ENCODE data around the gene MYH14. TPM values are rescaled to one million over a fixed set of nuclear protein-coding genes. Genes with fewer than 3 reads are reported as not detected.

Gene MYH14
- total and polyA plus RNA-seq, 2 of the 4 experiments (the other 2 are of a cell fraction) = not detected

GRCh38 chr19:50318438-50318837, 115.0 kb downstream of the MYH14 start:
- TF ChIP-seq MAZ (IDR thresholded peaks at IDR 0.05; ENCODE audit: borderline replicate concordance, low read depth, low read length) = no peak
- TF ChIP-seq MXI1 (IDR thresholded peaks at IDR 0.05; ENCODE audit: borderline replicate concordance, low read depth, low read length) = no peak
- no peak for TF ChIP-seq CHD1 (IDR thresholded peaks at IDR 0.05; ENCODE audit: low read depth, low read length)
- TF ChIP-seq POLR2A (IDR thresholded peaks at IDR 0.05; ENCODE audit: low read depth, low read length) = no peak
- TF ChIP-seq MAFK (IDR thresholded peaks at IDR 0.05; ENCODE audit: low read depth, low read length) = no peak
- TF ChIP-seq CTCF (conservative IDR thresholded peaks at IDR 0.05; ENCODE audit: low read depth, low read length) = no peak
- TF ChIP-seq RCOR1 (IDR thresholded peaks at IDR 0.05; ENCODE audit: insufficient replicate concordance, low read length) = no peak
- TF ChIP-seq SMC3 (IDR thresholded peaks at IDR 0.05; ENCODE audit: low read depth, low read length) = no peak
- TF ChIP-seq BHLHE40 (IDR thresholded peaks at IDR 0.05; ENCODE audit: low read depth, low read length) = no peak
- no peak for TF ChIP-seq FOS (IDR thresholded peaks at IDR 0.05; ENCODE audit: low read depth, low read length)
- no peak for TF ChIP-seq NFE2L2 (IDR thresholded peaks at IDR 0.05; ENCODE audit: low read depth, low read length)
- no peak for TF ChIP-seq USF2 (IDR thresholded peaks at IDR 0.05; ENCODE audit: low read depth, low read length)
- no peak for TF ChIP-seq RFX5 (IDR thresholded peaks at IDR 0.05; ENCODE audit: low read depth, low read length)
- TF ChIP-seq ELK1 (IDR thresholded peaks at IDR 0.05; ENCODE audit: borderline replicate concordance, low read depth, low read length) = no peak
- no peak for TF ChIP-seq CEBPB (IDR thresholded peaks at IDR 0.05; ENCODE audit: low read depth, low read length)
- TF ChIP-seq RAD21 (IDR thresholded peaks at IDR 0.05; ENCODE audit: low read length) = no peak
- Histone ChIP-seq H2BK15ac (ENCODE audit: low read depth, low read length) (no peak overlapping the region), H2BK120ac (ENCODE audit: low read depth, low read length) (no peak overlapping the region), H4K20me1 (ENCODE audit: insufficient read depth, low read length) (no peaks in the 10 kb centered on the region), H3K27ac (ENCODE audit: insufficient read depth, low read length) (no peak overlapping the region), H2BK20ac (ENCODE audit: low read depth, low read length) (no peak overlapping the region), H3K9me1 (ENCODE audit: insufficient read depth, low read length) (no peaks in the 10 kb centered on the region), H3K27me3 (ENCODE audit: control insufficient read depth, insufficient read depth, low read length) (peaks cover 20% of the 10 kb centered on the region), H2AFZ (replicated peaks; ENCODE audit: low read length, poor library complexity) (no peak overlapping the region), H3K23ac (ENCODE audit: low read depth, low read length) (no peak overlapping the region), H3K4ac (ENCODE audit: low read depth, low read length) (no peak overlapping the region), H4K5ac (ENCODE audit: low read depth, low read length) (no peak overlapping the region), H3K56ac (ENCODE audit: extremely low read depth, insufficient read depth, low read length) (no peak overlapping the region), H4K91ac (ENCODE audit: insufficient read depth, low read depth, low read length) (no peak overlapping the region), H3K79me1 (ENCODE audit: low read depth in 1 of 2, low read length in 2 of 2) (no peaks in the 10 kb centered on the region), H3K4me1 (ENCODE audit: control insufficient read depth, insufficient read depth, low read length) (no peaks in the 10 kb centered on the region), H3K4me3 (ENCODE audit: insufficient read depth, low read depth, low read length) (no peak overlapping the region), H2AK9ac (replicated peaks; ENCODE audit: low read depth, low read length, poor library complexity) (no peak overlapping the region), H3K14ac (replicated peaks; ENCODE audit: low read depth, low read length) (no peak overlapping the region), H3K18ac (ENCODE audit: low read depth, low read length) (no peak overlapping the region), H3K4me2 (ENCODE audit: low read depth, low read length) (no peak overlapping the region), H3K36me3 (ENCODE audit: control insufficient read depth, insufficient read depth, low read length) (no peaks in the 10 kb centered on the region), H3K9ac (ENCODE audit: low read depth, low read length) (no peak overlapping the region), H3K9me3 (ENCODE audit: control insufficient read depth, insufficient read depth, low read length) (no peaks in the 10 kb centered on the region), H4K8ac (ENCODE audit: low read depth in 2 of 2, low read length in 2 of 2) (no peak overlapping the region), H2AK5ac (ENCODE audit: low read depth, low read length) (no peak overlapping the region), H2BK5ac (ENCODE audit: low read depth, low read length, poor library complexity, severe bottlenecking) (no peak overlapping the region)
- ATAC-seq (ENCODE audit: low read depth) (no peak), DNase-seq (no peak)
- no TSS peak for BruUV-seq (replicated peaks)
- POLR2A ChIA-PET (ENCODE audit: unreplicated experiment) = no interaction called here
- in situ Hi-C loops (cut with MboI; ENCODE audit: low sequenced_read_pairs) = no loop called here
- WGBS, 2 experiments (ENCODE audit: extremely low coverage in 2 of 2, insufficient read length in 1 of 2) = 67% methylated on average over 3 of the region's 8 CpGs; no CpG with 5 or more reads in 1 of the 2 experiments
- intact Hi-C loops (cut with micrococcal nuclease) = no loop called here
- CTCF ChIA-PET = no interaction called here
- dilution Hi-C loops (cut with HindIII; ENCODE audit: low sequenced_read_pairs, unreplicated experiment) = no loop called here

Data from IMR-90 (cell line).